ENCODE measurements around the gene BFSP2. TPM values are rescaled to one million over a fixed set of nuclear protein-coding genes. Genes with fewer than 3 reads are reported as not detected.
A peak's percentile ranks its signal among the peaks of the same experiment; 100 is the strongest.

The BFSP2 gene
- total and polyA plus RNA-seq, 2 experiments from 2014 or later = not detected

- H2AFZ ChIP-seq = no peak overlapping the region
- H3K27ac ChIP-seq = peak overlapping the region; percentile 94
- peak overlapping the region; percentile 42 for H3K4me2 ChIP-seq
- 65% methylated on average over 4 of the region's 4 CpGs for WGBS (ENCODE audit: low lambda C conversion rate, missing lambda C conversion rate)
- H3K4me3 ChIP-seq = no peak overlapping the region
- DNase-seq (ENCODE audit: low spot score) = no peak
- no peaks in the 10 kb centered on the region for H3K79me2 ChIP-seq
- no peaks in the 10 kb centered on the region for H3K27me3 ChIP-seq
- H3K9me3 ChIP-seq (ENCODE audit: low read depth) = no peaks in the 10 kb centered on the region
- H3K9me2 ChIP-seq (replicated peaks; ENCODE audit: insufficient read depth) = no peaks in the 10 kb centered on the region
- no peaks in the 10 kb centered on the region for H3K36me3 ChIP-seq (replicated peaks; ENCODE audit: insufficient read depth, low read depth)
- peaks cover 19% of the 10 kb centered on the region for H3K4me1 ChIP-seq (ENCODE audit: insufficient read depth)
- no peaks in the 10 kb centered on the region for H4K20me1 ChIP-seq (ENCODE audit: insufficient read depth, poor library complexity, severe bottlenecking)
- no peak for TF ChIP-seq EZH2phosphoT487 (IDR thresholded peaks at IDR 0.05; ENCODE audit: low read depth, severe bottlenecking, unreplicated experiment)
- no peak for TF ChIP-seq CTCF (IDR thresholded peaks at IDR 0.05; ENCODE audit: poor library complexity)
- no peak for TF ChIP-seq EZH2 (IDR thresholded peaks at IDR 0.05; ENCODE audit: borderline replicate concordance)
These were observed 75.0 kb downstream of the BFSP2 start for GRCh38 chr3:133474817-133475216.

DNA sequence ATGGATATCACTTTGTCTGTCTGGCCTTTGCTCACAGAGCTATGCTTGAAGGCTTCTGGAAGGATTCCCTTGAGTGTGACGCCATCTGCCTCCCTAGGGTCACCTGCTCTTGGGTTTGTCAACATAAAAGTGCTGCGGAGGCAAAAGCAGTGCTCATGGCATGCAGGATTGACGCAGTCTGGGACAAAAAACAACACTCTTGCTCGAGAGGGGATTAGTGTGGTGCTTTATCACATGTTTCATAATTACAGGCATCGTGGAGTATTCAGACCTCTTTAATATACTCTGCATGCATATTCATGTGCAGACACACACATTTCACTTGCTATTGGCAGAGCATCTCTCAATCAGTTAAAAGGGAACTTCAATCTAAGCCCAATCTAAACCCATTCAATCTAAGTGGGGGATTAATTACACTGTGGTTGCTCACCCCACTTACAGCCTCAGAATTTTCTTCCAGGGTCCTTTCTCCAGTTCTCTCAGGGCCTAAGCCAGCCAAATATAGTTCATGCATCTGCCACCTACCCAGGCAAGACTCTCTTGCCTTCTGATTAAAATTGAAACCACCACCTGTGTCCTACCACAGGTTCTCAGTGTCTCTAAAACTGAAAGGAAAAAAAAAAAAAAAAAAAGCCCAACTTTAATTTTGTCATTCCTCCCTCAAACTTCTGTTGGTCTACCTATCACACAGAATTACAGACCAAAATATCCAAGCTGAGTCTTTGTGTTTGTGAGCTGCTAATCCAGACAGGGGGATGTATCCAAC, 75.6 kb downstream of the BFSP2 start:
- Histone ChIP-seq H3K79me2 (no peaks in the 10 kb centered on the region), H3K4me2 (no peak overlapping the region), H3K9me2 (replicated peaks; ENCODE audit: insufficient read depth) (no peaks in the 10 kb centered on the region), H2AFZ (no peak overlapping the region), H3K4me1 (ENCODE audit: insufficient read depth) (peaks cover 19% of the 10 kb centered on the region), H3K27ac (peak overlapping the region; percentile 94), H3K36me3 (replicated peaks; ENCODE audit: insufficient read depth, low read depth) (no peaks in the 10 kb centered on the region), H4K20me1 (ENCODE audit: insufficient read depth, poor library complexity, severe bottlenecking) (no peaks in the 10 kb centered on the region), H3K27me3 (no peaks in the 10 kb centered on the region), H3K4me3 (no peak overlapping the region), H3K9me3 (ENCODE audit: low read depth) (no peaks in the 10 kb centered on the region)
- 70% methylated on average over 5 of the region's 5 CpGs for WGBS (ENCODE audit: low lambda C conversion rate, missing lambda C conversion rate)
- TF ChIP-seq EZH2 (IDR thresholded peaks at IDR 0.05; ENCODE audit: borderline replicate concordance) (no peak), CTCF (IDR thresholded peaks at IDR 0.05; ENCODE audit: poor library complexity) (no peak), EZH2phosphoT487 (IDR thresholded peaks at IDR 0.05; ENCODE audit: low read depth, severe bottlenecking, unreplicated experiment) (no peak)
- DNase-seq (ENCODE audit: low spot score) = peak; percentile 47

DNA sequence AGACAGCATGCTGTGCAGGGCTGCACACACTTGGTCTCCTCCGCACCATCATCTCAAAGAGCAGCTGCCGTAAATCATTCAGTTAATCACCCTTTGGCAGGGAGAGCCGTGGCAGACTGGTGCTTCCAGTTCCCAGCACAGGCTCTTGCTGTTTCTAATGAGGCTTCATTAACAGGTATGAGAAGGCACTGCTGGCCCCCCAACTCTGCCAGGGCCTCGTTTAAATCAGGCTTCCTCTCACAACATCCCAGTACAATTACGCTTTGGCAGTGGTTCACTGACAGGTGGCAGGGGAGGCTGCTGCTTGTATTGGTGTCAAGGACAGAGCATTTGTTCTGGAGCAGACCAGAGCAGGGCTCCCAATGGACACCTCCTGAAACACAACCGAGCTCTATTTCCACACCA, 77.1 kb downstream of the BFSP2 start:
- Histone ChIP-seq H3K4me1 (ENCODE audit: insufficient read depth) (peaks cover 19% of the 10 kb centered on the region), H3K9me3 (ENCODE audit: low read depth) (no peaks in the 10 kb centered on the region), H3K27me3 (no peaks in the 10 kb centered on the region), H4K20me1 (ENCODE audit: insufficient read depth, poor library complexity, severe bottlenecking) (no peaks in the 10 kb centered on the region), H3K4me2 (no peak overlapping the region), H3K79me2 (no peaks in the 10 kb centered on the region), H3K27ac (peak overlapping the region; percentile 64), H3K36me3 (replicated peaks; ENCODE audit: insufficient read depth, low read depth) (no peaks in the 10 kb centered on the region), H3K4me3 (no peak overlapping the region), H3K9me2 (replicated peaks; ENCODE audit: insufficient read depth) (no peaks in the 10 kb centered on the region), H2AFZ (no peak overlapping the region)
- DNase-seq (ENCODE audit: low spot score) = peak; percentile 60
- 54% methylated on average over 6 of the region's 6 CpGs for WGBS (ENCODE audit: low lambda C conversion rate, missing lambda C conversion rate)
- TF ChIP-seq EZH2 (IDR thresholded peaks at IDR 0.05; ENCODE audit: borderline replicate concordance) (no peak), EZH2phosphoT487 (IDR thresholded peaks at IDR 0.05; ENCODE audit: low read depth, severe bottlenecking, unreplicated experiment) (no peak), CTCF (IDR thresholded peaks at IDR 0.05; ENCODE audit: poor library complexity) (no peak)
